Neutrophil (primary cell): ENCODE results near the gene GRPEL2.
A peak's percentile ranks its signal among the peaks of the same experiment; 100 is the strongest.

Source experiments
- H3K27ac ChIP-seq: fragments of 200-600 bp; sonication (generic); 2 replicates; pipeline ENCODE4 v1.5.1; 2016; ENCODE audit warnings: mild to moderate bottlenecking, moderate library complexity
- H3K27me3 ChIP-seq: fragments of 200-600 bp; sonication (generic); 2 replicates; pipeline ENCODE4 v1.6.0; 2016; ENCODE audit warnings: mild to moderate bottlenecking
- H3K36me3 ChIP-seq: fragments of 200-600 bp; sonication (generic); 2 replicates; pipeline ENCODE4 v1.5.1; 2017
- H3K4me1 ChIP-seq, 2 experiments: fragments of 200-600 bp in 1 of 2; sonication (generic) in 1 of 2; 1 replicate in 1 of 2; 2 replicates in 1 of 2; pipeline versions ENCODE4 v1.5.1 to v1.6.1; 2013 to 2016; ENCODE audit warnings: low read depth in 1 of 2, low read length in 1 of 2, mild to moderate bottlenecking in 1 of 2, moderate library complexity in 1 of 2; ENCODE audit not compliant: control insufficient read depth in 1 of 2, insufficient read depth in 1 of 2
- H3K4me3 ChIP-seq, 2 experiments: fragments of 200-600 bp in 1 of 2; sonication (generic) in 1 of 2; 1 replicate in 1 of 2; 2 replicates in 1 of 2; pipeline ENCODE4 v1.5.1; 2013 to 2016; ENCODE audit warnings: low read depth in 1 of 2, low read length in 1 of 2, mild to moderate bottlenecking in 1 of 2, moderate library complexity in 1 of 2
- H3K9me3 ChIP-seq: fragments of 200-600 bp; sonication (generic); 2 replicates; pipeline ENCODE4 v1.5.1; 2016
- CTCF ChIP-seq: fragments of 200-600 bp; sonication (generic); IDR thresholded peaks from 2 replicates; pipeline ENCODE4 v1.5.1; 2016; ENCODE audit warnings: antibody characterized with exemption

The GRPEL2 gene

GRCh38 chr5:149381261-149381985 is 36.1 kb downstream of the GRPEL2 start:
- Histone ChIP-seq H3K4me3 (no peak overlapping the region), H3K36me3 (no peaks in the 10 kb centered on the region), H3K9me3 (no peaks in the 10 kb centered on the region), H3K27me3 (no peaks in the 10 kb centered on the region), H3K27ac (no peak overlapping the region), H3K4me1 (peaks cover 0 to 5% of the 10 kb centered on the region in 2 experiments)
- no peak for TF ChIP-seq CTCF

- Histone ChIP-seq H3K4me3 (no peak overlapping the region), H3K4me1 (peaks cover 0 to 5% of the 10 kb centered on the region in 2 experiments), H3K27me3 (no peaks in the 10 kb centered on the region), H3K27ac (no peak overlapping the region), H3K9me3 (no peaks in the 10 kb centered on the region), H3K36me3 (no peaks in the 10 kb centered on the region)
- peak; percentile 81 for TF ChIP-seq CTCF
These were observed 36.7 kb downstream of the GRPEL2 start for GRCh38 chr5:149381986-149382338.

- H3K4me3 ChIP-seq = no peak overlapping the region
- no peak for TF ChIP-seq CTCF
- no peaks in the 10 kb centered on the region for H3K36me3 ChIP-seq
These were observed 37.4 kb downstream of the GRPEL2 start for GRCh38 chr5:149382517-149383220.

GRCh38 chr5:149383399-149383798 is 38.1 kb downstream of the GRPEL2 start:
- H3K4me3 ChIP-seq = no peak overlapping the region
- no peaks in the 10 kb centered on the region for H3K9me3 ChIP-seq
- peaks cover 0 to 5% of the 10 kb centered on the region in 2 experiments for H3K4me1 ChIP-seq
- no peaks in the 10 kb centered on the region for H3K27me3 ChIP-seq
- H3K36me3 ChIP-seq = no peaks in the 10 kb centered on the region
- no peak overlapping the region for H3K27ac ChIP-seq
- TF ChIP-seq CTCF = no peak

More at GRCh38 chr5:149382517-149383220, 37.4 kb downstream of the GRPEL2 start:
- Histone ChIP-seq H3K4me1 (peaks cover 0 to 5% of the 10 kb centered on the region in 2 experiments), H3K27me3 (no peaks in the 10 kb centered on the region), H3K27ac (no peak overlapping the region), H3K9me3 (no peaks in the 10 kb centered on the region)

- no peaks in the 10 kb centered on the region for H3K36me3 ChIP-seq
- no peak for TF ChIP-seq CTCF
- no peak overlapping the region for H3K27ac ChIP-seq
- H3K4me1 ChIP-seq = peaks cover 0 to 5% of the 10 kb centered on the region in 2 experiments
- H3K4me3 ChIP-seq = no peak overlapping the region
- H3K9me3 ChIP-seq = no peaks in the 10 kb centered on the region
- no peaks in the 10 kb centered on the region for H3K27me3 ChIP-seq
These were observed 40.9 kb downstream of the GRPEL2 start for GRCh38 chr5:149386166-149386565.
